PC-3 (cell line): ENCODE measurements around the gene PHF1.

Experiments
- CTCF ChIP-seq: fragments of 300-600 bp; sonication (generic); conservative IDR thresholded peaks from 2 replicates; pipeline ENCODE4 v1.5.1; 2017; ENCODE audit warnings: antibody characterized with exemption, low read depth, mild to moderate bottlenecking, low read length
- EZH2 ChIP-seq: fragments of 300-600 bp; sonication (generic); IDR thresholded peaks from one replicate; pipeline ENCODE4 v1.6.1; 2017; ENCODE audit warnings: antibody characterized with exemption, mild to moderate bottlenecking, low read length; ENCODE audit not compliant: unreplicated experiment

GRCh38 chr6:33434961-33435360 lies 24.1 kb downstream of the PHF1 start:
- no peak for TF ChIP-seq CTCF
- no peak for TF ChIP-seq EZH2
